Esophagus muscularis mucosa (tissue), 4 donors: ENCODE measurements around the gene ARHGAP23. TPM values are rescaled to one million over a fixed set of nuclear protein-coding genes. Genes with fewer than 3 reads are reported as not detected.

Source experiments
- DNase-seq: peaks from one replicate; pipeline ENCODE4 v3.0.0-alpha.2; 2017; ENCODE audit errors: extremely low spot score
- H3K27ac ChIP-seq, 4 donors: fragments of 200-600 bp; sonication (generic); replicated peaks in 1 of 4; 1 replicate in 3 of 4; 2 replicates in 1 of 4; pipeline ENCODE4 v1.5.1; 2016 to 2019; ENCODE audit warnings: mild to moderate bottlenecking in 1 of 4
- H3K27me3 ChIP-seq, 4 donors: fragments of 200-600 bp; sonication (generic); one replicate each; pipeline versions ENCODE4 v1.5.1 to v1.6.0; 2016 to 2019
- H3K36me3 ChIP-seq, 4 donors: fragments of 200-600 bp; sonication (generic); one replicate each; pipeline ENCODE4 v1.5.1; 2016 to 2019
- H3K4me1 ChIP-seq, 4 donors: fragments of 200-600 bp; sonication (generic); one replicate each; pipeline ENCODE4 v1.5.1; 2016 to 2019
- H3K4me3 ChIP-seq, 4 donors: fragments of 200-600 bp; sonication (generic); 1 replicate in 2 of 4; 2 replicates in 2 of 4; pipeline ENCODE4 v1.5.1; 2016 to 2019; ENCODE audit warnings: mild to moderate bottlenecking in 4 of 4, moderate library complexity in 1 of 4
- H3K9me3 ChIP-seq, 4 donors: fragments of 200-600 bp; sonication (generic); 1 replicate in 3 of 4; 2 replicates in 1 of 4; pipeline ENCODE4 v1.5.1; 2016 to 2019
- CTCF ChIP-seq, 3 experiments: fragments of 200-600 bp in 2 of 3; fragments of 450-650 bp in 1 of 3; sonication (generic) in 2 of 3; IDR thresholded peaks; one replicate each; pipeline ENCODE4 v1.5.1; 2017 to 2019; ENCODE audit warnings: antibody characterized with exemption in 3 of 3, mild to moderate bottlenecking in 2 of 3, moderate library complexity in 1 of 3
- EP300 ChIP-seq: sonication (generic); formaldehyde crosslinking; IDR thresholded peaks from one replicate; pipeline ENCODE4 v1.6.1; 2017; ENCODE audit warnings: antibody characterized with exemption
- POLR2A ChIP-seq: fragments of 450-650 bp; IDR thresholded peaks from one replicate; pipeline ENCODE4 v1.6.1; 2017; ENCODE audit warnings: antibody characterized with exemption, moderate library complexity, mild to moderate bottlenecking, low read depth
- POLR2AphosphoS5 ChIP-seq, 2 donors: sonication (generic); formaldehyde crosslinking; IDR thresholded peaks; one replicate each; pipeline ENCODE4 v1.6.1; 2017; ENCODE audit warnings: antibody characterized with exemption in 2 of 2
- WGBS: methylation state at CpG from one replicate; pipeline ENCODE4 v1.1.5; 2018; 5-methylcytosine and 5-hydroxymethylcytosine counted together
- intact Hi-C: fragments of 100-400 bp; cut with DNase I; formaldehyde crosslinking; loops from one replicate; pipeline ENCODE4 v1.15.1; 2023
- total RNA-seq, 4 donors: library from RNA; depleted of rRNA; stranded (reverse); fragments of >200 nt; gene quantifications; one replicate each; pipeline versions ENCODE4 v1.1.0 to v1.2.1, GENCODE V29; 2016

The ARHGAP23 gene
- total RNA-seq, 4 donors from 2014 or later: 58.6 to 150 (median 104) TPM

GRCh38 chr17:38430822-38431221 is 2.6 kb downstream of the ARHGAP23 start:
- Histone ChIP-seq H3K27ac (peak overlapping the region; percentile 91 to 95 (median 93)), H3K4me1 (peaks cover 75 to 98% (median 82%) of the 10 kb centered on the region in 4 donors), H3K27me3 (no peaks in the 10 kb centered on the region), H3K36me3 (no peaks in the 10 kb centered on the region), H3K4me3 (peak overlapping the region in 1 of 4 donors; percentile 85), H3K9me3 (no peaks in the 10 kb centered on the region)
- DNase-seq: no peak
- 83% methylated on average over 2 of the region's 2 CpGs for WGBS
- intact Hi-C loops: no loop called here
- TF ChIP-seq POLR2AphosphoS5 (IDR thresholded peaks at IDR 0.05) (no peak), POLR2A (no peak)

GRCh38 chr17:38431346-38432145 is 3.3 kb downstream of the ARHGAP23 start:
- H3K4me1 ChIP-seq: peaks cover 68 to 98% (median 78%) of the 10 kb centered on the region in 4 donors
- DNase-seq: no peak
- no peak for TF ChIP-seq CTCF (IDR thresholded peaks at IDR 0.05)
- TF ChIP-seq EP300: no peak
- intact Hi-C loops: no loop called here
- no peak overlapping the region for H3K4me3 ChIP-seq
- no peaks in the 10 kb centered on the region for H3K36me3 ChIP-seq
- H3K27ac ChIP-seq: peak overlapping the region; percentile 91 to 95 (median 93)
- H3K27me3 ChIP-seq: no peaks in the 10 kb centered on the region
- no peaks in the 10 kb centered on the region for H3K9me3 ChIP-seq
- 87% methylated on average over 5 of the region's 10 CpGs for WGBS

- H3K4me3 ChIP-seq: no peak overlapping the region
- intact Hi-C loops: no loop called here
- no peaks in the 10 kb centered on the region for H3K9me3 ChIP-seq
- WGBS: 69% methylated on average over 12 of the region's 21 CpGs
- H3K4me1 ChIP-seq: peaks cover 57 to 93% (median 69%) of the 10 kb centered on the region in 4 donors
- TF ChIP-seq CTCF (IDR thresholded peaks at IDR 0.05): no peak
- TF ChIP-seq EP300: no peak
- no peak for TF ChIP-seq POLR2A
- no peaks in the 10 kb centered on the region for H3K27me3 ChIP-seq
- no peak for DNase-seq
- peak overlapping the region; percentile 39 to 55 (median 42) for H3K27ac ChIP-seq
- H3K36me3 ChIP-seq: peaks cover 0 to 6% (median 0%) of the 10 kb centered on the region in 4 donors
Measured at GRCh38 chr17:38434178-38434665, 6.0 kb downstream of the ARHGAP23 start.

- H3K4me1 ChIP-seq: peaks cover 57 to 93% (median 69%) of the 10 kb centered on the region in 4 donors
- intact Hi-C loops: no loop called here
Measured at GRCh38 chr17:38435795-38436194, 7.5 kb downstream of the ARHGAP23 start.

More at GRCh38 chr17:38435795-38436194, 7.5 kb downstream of the ARHGAP23 start:
- DNase-seq: no peak
- H3K4me3 ChIP-seq: no peak overlapping the region
- TF ChIP-seq CTCF (IDR thresholded peaks at IDR 0.05) (no peak), POLR2A (no peak), POLR2AphosphoS5 (IDR thresholded peaks at IDR 0.05) (no peak), EP300 (no peak)
- WGBS: 88% methylated on average over 9 of the region's 9 CpGs
- H3K9me3 ChIP-seq: no peaks in the 10 kb centered on the region
- H3K36me3 ChIP-seq: peaks cover 0 to 10% (median 0%) of the 10 kb centered on the region in 4 donors
- H3K27me3 ChIP-seq: no peaks in the 10 kb centered on the region
- peak overlapping the region; percentile 39 to 59 (median 44) for H3K27ac ChIP-seq
